Head of caudate nucleus (tissue), 42 donors: Measurements from ENCODE around the gene OSTN.
"Not testable (repeated sequence)": the region's sequence is repeated elsewhere in the genome, so short reads cannot be mapped to it uniquely, and the experiment has no call there.

Experiments used
- DNase-seq, 42 donors: peaks; one replicate each; pipeline versions ENCODE4 v3.0.0 to v3.0.0-alpha.2; 2020 to 2021; ENCODE audit warnings: mixed read lengths in 7 of 42
- intact Hi-C: fragments of 100-400 bp; cut with DNase I; formaldehyde crosslinking; loops from one replicate; pipeline ENCODE4 v1.15.0; 2022

OSTN gene

DNA sequence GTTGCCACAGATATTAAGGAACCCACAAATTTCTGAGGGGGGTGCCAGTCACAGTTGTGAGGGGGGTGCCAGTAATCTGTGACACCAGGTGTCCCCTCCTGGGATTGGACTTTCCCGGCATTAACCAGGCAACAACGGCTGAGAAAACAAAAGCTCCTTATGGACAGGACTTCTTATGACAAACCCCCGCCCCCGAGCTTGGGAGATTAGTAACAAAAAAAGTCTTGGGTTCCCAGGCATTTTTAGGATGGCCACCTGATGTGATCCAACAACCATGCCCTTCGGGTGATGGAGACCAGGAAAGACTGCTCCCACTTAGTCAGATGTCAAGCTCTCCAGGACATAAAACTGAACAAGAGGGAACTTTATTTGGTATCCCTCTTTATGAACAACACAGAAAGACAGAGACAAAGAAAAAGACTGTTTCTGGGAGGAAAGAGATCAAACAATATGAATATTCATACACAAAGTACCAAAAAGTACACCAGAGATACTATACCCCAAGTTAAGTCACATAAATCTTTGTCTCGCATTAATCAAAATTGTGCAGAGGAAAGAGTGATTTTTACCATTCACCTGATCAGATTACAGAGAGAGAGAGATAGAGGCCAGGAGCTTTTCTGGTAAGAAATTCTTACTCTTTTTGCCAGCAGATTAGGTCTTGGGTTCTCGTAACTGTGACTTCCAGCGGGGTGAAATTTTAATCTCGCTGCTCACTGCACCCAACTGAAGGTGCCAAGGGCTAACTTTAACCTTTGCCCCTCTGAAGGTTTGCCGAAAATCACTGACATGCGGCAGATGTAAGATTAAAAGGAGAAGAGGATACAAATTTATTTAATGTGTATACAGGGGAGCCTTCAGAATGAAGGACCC lies 61.6 kb downstream of the OSTN start:
- intact Hi-C loops: no loop called here
- DNase-seq: no peak

DNA sequence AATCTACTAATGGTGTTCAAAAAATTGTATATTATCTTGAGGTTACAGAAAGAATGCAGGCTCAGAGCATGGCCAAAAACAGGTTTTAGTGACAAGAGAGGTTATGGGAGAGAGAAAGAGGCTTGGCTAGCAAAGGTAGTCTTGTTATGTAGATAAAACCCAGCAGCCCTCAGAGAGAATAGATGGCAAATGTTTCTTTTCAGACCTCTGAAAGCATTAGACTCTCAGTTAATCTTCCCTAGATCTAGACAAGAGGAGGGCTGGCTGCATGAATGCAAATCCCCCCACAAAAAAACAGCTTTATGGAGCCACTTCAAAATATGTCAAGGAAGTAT lies 62.2 kb downstream of the OSTN start:
- DNase-seq: no peak
- intact Hi-C loops: no loop called here

DNA sequence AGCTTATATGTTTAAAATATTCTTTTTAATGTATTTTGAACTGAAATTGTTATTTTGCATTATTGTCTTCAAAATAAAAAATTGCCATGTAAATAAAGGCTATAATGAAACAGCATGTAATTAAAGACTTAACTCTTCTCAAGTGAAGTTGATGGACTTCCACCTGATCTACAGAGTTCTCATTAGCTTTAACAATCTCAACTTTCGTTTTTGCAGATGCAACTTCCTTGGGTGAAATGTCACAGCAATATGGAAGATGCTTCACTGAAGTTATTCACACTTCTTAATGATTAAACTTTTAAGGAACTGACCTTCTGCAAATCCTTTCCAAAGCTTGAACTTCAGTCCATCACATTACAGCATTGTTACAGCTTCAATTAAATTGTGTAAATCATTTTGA lies 63.6 kb downstream of the OSTN start:
- intact Hi-C loops: no loop called here
- no peak for DNase-seq

DNA sequence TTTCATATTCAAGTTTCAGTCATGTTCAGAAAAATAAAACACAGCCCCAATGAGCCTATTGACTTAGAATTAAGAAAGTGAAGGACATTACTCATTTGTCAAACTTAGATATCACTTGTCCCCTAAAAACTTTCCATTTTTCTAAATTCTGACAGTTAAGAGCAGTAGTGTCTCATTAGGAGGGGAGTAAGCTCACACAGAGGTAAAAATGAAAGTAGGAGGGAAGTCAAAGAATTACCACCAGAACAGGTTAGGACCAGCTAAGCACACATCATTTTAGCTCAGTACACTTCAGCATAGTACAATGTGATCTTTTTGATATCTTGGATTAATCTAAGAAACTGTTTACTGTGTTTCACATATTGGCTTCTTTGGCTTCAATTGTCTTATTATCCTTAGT lies 64.3 kb downstream of the OSTN start:
- intact Hi-C loops: no loop called here

DNA sequence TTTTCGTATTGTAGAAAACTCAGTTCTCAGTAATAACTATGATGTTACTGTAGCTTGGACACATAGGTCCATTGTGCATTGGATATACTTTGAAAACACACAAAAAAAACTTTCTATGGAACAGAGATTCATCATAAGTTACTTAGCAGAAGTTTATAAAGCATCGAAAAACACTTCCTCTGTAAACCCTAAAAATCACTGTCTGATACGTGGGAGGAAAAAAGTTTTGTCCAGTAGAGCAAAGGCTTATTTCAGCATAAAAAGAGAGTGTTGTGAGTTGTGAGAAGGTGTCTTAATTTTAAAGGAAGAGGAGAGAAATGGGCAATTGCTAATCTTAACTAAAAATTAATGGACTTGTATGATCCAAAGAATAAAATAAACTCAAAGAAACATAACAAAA lies 64.8 kb downstream of the OSTN start:
- no peak for DNase-seq
- intact Hi-C loops: no loop called here

More for the DNA sequence above, 64.3 kb downstream of the OSTN start:
- no peak for DNase-seq

DNA sequence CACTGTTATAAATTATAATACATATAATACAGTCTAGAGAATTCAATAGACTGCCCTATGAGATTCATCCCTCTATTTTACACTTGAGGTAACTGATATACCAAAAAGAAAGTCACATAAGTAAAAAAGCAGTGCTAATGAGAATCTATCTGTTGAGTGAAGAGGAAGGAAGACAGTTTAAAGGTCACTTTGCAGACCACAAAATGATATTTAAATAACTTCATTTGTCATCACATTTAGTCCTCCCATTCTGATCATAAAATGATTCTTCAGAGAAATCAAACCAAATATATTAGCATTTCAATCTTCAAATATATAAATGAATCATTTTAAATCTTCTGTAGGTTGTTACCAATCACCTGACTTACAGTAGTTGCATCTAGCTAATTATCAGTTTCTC lies 69.7 kb downstream of the OSTN start:
- intact Hi-C loops: no loop called here
- no peak for DNase-seq

DNA sequence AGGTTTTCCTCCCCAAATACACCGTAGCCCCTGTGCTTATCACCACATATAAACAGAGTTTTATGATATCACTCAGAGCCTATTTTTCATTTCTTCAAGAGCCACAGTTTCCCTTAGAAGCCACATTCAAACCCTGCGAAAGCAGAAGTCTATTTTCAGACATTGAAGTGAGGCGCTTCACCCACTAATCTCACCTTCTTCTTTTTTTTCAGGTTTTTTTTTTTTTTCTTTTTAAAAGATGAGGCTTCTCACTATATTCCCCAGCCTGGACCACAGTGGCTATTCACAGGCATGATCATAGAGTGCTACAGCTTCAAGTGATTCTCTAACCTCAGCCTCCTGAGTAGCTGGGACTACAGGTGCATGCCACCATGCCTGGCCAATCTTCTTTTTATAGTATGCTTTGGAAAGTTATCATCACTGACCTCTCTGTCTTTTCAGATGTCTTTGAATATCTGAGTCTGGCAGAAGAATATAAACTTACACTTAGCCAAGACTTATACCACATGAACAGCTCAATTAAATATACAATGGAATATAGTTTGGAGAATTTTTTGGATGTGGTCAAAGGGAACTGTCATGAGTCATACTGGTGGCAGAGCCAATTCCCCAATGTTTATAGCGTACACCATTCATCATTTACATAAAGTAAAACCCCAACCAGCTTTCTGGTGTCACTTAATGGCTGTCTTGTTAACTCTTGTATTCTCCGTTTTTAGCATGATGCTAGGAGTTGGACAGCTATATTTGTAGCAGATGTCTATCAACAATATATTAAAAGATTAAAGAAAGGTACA lies 70.4 kb downstream of the OSTN start:
- DNase-seq: no peak
- intact Hi-C loops: no loop called here

DNA sequence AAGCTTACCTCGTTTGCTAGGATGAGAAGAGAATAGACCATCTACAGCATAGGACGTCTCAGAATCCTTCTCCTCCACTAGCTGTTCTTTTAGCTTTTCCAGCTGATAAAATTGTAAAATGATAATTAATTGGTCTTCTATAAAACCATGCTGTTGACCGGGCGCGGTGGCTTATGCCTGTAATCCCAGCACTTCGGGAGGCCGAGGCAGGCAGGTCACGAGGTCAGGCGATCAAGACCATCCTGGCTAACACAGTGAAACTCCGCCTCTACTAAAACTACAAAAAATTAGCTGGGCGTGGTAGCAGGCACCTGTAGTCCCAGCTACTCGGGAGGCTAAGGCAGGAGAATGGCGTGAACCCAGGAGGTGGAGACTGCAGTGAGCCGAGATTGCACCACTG lies 76.2 kb downstream of the OSTN start:
- intact Hi-C loops: not testable (repeated sequence)

DNA sequence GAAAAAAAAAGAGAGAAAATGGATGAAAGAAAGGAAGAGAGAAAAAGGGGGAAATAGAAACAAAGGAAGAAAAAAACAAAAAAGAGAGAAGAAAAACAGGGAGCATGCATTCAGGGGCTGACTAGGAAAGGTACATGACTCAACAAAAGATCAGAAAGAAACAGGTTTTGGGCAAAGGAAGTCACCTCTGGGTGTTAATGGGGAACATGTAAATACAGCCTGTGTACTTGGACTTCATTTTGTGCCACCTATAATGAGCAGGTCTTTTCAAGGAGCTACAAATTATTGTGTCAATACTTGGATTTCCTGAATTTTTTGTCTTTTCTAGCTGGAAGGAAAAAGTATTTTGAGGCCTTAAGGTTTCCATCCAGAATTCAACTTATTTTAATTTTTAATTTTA lies 76.7 kb downstream of the OSTN start:
- intact Hi-C loops: no loop called here
- no peak for DNase-seq

More for the DNA sequence above, 76.2 kb downstream of the OSTN start:
- DNase-seq: not testable (repeated sequence)

DNA sequence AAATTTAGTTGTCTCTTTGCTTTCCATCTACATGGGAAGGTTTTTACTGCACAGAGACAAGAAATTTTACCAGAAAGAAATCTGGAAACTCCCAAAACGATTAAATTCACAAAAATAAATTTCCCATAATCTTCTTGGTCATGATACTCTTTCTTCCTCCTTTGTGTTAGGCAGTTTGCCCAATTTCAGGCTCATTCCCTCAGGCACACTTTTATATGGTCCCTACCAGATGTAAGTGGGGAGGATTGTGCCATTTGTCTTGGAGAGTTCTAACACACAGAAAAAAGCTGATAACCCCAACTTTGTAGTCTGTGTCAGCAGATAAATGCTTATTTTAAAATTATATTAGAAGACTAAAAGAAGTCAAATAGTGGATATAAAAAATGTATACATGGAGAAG lies 81.1 kb downstream of the OSTN start:
- DNase-seq: no peak
- intact Hi-C loops: no loop called here

DNA sequence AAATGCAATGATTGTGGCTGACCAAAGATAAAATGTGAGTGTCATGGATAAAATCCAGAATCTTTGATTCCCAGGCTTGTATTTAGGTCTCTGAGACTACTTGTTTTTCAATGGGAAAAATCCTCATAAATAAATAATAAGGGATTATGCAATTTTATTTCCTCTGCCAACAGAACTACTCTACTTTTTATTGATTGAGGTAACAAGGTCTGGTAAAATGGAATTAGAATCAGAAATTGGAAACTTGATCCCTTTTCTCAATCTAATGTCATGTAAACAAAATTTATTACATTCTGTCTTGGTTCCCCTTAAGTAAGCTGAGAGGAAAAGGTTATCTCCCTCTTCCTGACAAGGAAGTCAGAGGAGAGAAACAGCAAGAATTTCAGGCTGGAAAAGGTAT lies 81.8 kb downstream of the OSTN start:
- DNase-seq: no peak
- intact Hi-C loops: no loop called here

DNA sequence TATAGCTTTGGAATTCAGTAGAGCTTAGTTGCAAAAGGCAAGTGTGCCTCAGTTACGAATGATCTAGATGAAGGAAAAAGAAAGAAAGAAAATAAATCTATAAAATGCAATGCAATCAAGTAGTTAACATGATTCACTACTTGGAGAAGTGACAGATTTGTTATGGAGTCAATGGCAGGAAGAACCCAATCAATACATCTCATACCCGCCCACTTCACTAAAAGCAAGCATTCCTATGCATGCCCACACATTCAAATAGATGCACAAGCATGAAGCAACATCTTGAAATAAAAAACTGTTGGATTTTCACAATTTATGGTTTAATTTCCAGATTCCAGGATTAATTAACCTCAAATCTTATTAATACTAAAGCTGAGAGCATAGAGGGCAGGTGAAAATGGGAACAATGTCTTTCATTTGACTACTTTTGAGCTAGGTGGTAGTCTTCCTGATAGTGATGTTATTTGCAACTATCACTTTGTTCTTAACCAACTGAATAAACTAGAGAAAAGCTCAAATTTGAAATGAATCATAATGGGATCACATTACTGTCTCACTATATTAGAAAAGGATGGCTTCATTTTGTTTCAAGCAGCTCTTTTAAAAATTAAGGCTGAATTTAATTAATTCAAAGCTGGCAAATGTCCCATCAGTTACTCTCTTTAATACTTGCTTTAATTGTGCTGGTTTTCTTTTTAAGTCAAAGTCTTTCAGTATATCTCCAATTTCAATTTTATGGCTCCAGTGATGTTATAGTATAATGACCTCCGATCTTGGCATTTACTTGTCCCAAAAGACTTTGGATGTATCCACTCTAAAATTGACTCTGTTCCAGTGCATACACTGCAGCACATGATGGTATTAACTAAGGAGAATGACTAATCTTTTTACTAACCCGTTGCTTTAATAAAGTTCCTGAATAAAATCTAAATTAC lies 83.5 kb downstream of the OSTN start:
- DNase-seq: no peak
- intact Hi-C loops: no loop called here

DNA sequence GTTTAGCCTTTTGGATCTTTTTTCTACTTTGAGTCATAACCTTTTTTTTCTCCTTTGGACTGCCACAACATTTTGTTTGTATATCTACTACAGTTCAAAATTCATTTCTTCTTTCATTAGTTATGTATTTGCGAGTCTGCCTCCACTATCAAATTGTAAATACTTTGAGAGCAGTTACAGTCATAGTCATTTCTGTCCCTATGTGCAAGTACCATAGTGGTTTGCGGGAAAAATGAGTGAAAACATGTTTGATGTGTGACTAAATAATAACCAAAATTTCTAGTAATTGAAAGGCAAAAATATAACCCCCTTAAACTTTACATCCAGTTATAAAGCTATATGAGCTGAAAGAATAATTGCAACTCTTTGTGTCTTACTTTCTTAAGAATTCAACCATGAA lies 84.4 kb downstream of the OSTN start:
- DNase-seq: no peak
- intact Hi-C loops: no loop called here

DNA sequence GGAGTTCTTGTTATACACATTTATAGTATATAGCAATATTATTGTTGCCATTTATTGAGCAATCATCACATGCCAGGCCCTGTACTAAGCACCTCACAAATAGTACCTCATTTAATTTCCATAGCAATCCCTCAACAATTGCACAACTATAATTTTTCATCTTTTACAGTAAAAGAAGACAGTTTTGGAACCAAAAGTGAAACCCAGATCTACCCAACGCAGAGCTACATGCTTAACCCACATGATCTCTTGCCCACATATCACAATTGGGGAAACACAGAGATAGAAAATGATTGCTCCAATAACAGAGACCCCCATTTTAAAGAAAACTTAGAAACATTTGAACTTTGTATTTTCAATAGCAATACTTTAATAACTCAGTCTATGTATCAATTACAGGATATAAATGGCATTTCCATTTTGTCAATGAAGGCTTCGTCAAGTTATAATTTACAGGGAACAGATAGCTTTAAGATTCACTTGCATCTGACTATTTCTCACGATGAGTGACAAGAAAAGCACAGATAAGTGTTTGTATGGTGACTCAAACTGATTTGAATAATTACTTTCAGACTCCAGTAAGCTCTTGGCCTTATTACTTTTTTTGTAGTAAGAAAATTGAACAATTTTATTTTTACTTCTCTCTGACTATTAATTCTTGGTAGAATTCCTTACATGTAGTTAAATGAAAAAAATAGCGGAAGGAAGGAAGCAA lies 91.4 kb downstream of the OSTN start:
- intact Hi-C loops: no loop called here
- no peak for DNase-seq

DNA sequence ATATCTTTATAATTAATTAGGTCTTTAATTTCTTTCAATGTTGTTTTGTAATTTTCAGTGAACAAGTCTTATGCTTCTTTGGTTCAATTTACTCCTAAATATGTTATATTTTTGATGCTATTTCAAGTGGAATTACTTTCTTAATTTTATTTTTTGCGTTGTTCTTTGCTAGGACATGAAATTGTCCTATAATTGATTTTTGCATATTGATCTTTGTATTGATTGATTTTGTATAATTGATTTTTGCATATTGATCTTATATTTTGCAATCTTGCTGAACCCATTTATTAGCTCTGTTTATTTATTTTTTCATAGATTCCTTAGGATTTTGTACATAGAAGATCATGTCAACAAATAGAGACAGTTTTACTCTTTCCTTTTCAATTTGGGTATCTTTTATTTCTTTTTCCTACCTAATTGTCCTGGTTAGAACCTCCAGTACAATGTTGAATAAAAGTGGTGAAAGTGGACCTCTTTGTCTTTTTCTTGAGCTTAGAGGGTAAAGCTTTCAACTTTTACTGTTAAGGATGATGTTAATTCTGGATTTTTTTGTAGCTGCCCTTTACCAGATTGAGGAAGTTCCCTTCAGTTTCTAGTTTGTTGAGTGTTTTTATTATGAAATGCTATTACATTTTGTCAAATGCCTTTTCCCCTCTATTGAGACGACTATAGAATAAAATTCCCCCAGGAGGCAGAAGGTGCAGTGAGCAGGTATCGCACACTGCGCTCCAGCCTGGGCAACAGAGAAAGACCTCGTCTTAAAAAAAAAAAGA lies 93.4 kb downstream of the OSTN start:
- intact Hi-C loops: no loop called here
- no peak for DNase-seq

DNA sequence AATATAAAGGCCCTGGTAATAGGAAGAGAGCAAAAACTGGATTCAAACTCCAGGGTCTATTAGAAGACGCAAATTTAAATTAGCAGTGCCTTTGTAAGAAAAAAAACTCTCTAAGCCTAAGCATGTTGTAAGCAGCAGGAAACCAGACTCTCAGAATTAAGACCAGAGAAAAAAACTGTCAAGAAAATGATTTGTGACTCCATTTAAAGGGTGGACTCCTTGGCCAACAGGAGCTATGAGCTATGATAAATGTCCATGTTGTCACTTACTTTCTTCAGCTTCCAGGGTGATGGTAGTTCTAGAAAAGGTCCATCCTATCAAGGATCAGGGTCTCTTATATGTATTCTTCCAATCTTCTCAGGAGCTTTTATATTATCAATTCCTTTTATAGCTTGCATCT lies 95.2 kb downstream of the OSTN start:
- intact Hi-C loops: no loop called here
- no peak for DNase-seq

DNA sequence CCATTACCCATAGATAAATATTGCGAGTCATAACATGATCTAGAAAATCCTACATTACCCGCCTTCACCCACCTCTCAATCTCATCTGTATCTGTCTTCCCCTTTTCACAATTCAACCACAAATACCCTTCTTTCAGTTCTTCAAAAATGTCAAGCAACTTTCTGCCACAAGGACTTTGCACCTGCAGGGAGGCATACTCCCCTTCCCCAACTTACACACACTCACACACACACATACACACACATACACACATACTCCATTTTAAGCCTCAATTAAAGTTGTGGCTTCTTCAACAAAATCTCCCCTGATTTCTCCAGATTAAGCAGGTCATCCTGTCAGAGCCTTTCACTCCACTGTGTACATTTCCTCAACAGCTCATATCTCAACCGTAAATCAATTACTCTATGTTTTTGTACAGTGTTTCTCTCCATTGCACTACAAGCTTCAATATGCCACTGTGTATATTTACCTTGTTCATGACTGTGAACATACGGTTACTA lies 97.0 kb downstream of the OSTN start:
- intact Hi-C loops: no loop called here
- no peak for DNase-seq

DNA sequence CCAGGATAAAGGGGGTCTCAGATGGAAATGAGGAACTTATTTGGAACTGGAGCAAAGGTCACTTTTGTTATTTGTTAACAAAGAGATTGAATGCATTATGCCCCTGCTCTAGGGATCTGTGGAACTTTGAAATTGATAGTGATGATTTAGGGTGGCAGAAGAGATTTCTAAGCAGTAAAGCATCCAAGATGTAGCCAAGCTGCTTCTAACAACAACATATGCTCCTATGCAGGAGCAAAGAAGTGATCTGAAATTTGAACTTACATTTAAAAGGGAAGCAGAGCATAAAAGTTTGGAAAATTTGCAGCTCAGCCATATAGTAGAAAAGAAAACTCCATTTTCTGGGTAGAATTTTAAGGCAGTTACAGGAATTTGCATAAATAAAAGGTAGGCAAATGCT lies 99.8 kb downstream of the OSTN start:
- DNase-seq: no peak
- intact Hi-C loops: no loop called here
